AG09319 (cell line): ENCODE results near the gene TMEM260.
"Not testable (repeated sequence)": the region's sequence is repeated elsewhere in the genome, so short reads cannot be mapped to it uniquely, and the experiment has no call there.

ENCODE experiments used
- DNase-seq: peaks from one replicate; pipeline ENCODE4 v3.0.0-alpha.2; 2010; ENCODE audit warnings: low read depth; ENCODE audit errors: extremely low read depth
- TF ChIP-seq, protein P1 (sequence below): IDR thresholded peaks from 2 replicates; pipeline ENCODE4 v1.5.1; 2011; ENCODE audit warnings: low read depth, mild to moderate bottlenecking, inconsistent platforms, low read length, moderate library complexity

The TMEM260 gene

DNA sequence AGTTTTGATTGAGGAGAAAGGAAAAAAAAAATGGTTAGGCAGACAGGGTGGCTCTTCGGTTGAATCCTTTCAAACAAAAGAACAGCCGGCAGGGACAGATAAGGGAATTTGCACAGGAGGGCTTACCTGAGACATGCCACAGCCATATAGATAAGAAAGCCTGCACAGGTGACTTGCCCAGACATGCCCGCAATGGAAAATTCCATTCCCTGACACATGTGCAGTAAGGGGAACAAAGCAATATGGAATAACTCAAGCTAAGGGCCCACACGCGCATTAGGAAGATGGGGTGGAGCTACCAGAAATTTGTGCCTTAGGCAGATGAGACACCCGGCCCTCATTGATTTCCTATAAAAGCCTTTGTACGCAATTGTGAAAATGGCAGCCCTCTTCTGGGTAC lies 86.7 kb downstream of the TMEM260 start:
- DNase-seq: no peak
- TF ChIP-seq, protein P1, sequence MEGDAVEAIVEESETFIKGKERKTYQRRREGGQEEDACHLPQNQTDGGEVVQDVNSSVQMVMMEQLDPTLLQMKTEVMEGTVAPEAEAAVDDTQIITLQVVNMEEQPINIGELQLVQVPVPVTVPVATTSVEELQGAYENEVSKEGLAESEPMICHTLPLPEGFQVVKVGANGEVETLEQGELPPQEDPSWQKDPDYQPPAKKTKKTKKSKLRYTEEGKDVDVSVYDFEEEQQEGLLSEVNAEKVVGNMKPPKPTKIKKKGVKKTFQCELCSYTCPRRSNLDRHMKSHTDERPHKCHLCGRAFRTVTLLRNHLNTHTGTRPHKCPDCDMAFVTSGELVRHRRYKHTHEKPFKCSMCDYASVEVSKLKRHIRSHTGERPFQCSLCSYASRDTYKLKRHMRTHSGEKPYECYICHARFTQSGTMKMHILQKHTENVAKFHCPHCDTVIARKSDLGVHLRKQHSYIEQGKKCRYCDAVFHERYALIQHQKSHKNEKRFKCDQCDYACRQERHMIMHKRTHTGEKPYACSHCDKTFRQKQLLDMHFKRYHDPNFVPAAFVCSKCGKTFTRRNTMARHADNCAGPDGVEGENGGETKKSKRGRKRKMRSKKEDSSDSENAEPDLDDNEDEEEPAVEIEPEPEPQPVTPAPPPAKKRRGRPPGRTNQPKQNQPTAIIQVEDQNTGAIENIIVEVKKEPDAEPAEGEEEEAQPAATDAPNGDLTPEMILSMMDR: no peak

DNA sequence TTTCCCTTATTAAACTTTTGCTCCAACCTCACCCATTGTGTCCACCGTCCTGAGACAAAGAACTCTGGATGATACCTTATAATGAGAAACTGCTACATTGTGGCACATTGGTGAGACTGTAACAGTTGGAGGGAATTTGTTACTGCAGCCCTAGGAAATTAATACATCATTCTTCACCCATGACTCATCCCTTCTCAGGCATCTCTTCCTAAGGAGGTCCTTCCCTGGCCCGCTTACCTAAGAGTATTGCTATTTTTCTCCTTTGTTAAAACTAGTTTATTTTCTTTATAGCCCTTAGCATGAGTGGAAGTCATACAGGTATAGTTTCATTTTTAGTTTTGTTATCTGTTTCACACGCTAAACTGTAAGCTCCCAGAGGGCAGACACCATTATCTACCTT lies 87.1 kb downstream of the TMEM260 start:
- TF ChIP-seq, protein P1: no peak
- no peak for DNase-seq

DNA sequence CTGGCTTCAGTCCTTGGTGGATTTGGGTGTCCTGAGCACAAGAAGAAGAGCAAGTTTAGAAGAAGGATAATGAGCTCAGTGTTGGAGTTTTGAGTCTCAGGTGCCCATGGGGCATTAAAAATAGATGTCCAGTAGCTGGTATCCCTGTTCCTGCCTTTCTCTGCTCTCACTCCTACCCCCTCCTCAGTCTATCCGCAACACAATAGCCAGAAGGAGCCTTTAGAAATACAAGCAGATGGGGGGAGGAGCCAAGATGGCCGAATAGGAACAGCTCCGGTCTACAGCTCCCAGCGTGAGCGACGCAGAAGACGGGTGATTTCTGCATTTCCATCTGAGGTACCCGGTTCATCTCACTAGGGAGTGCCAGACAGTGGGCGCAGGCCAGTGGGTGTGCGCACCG lies 87.7 kb downstream of the TMEM260 start:
- not testable (repeated sequence) for DNase-seq

DNA sequence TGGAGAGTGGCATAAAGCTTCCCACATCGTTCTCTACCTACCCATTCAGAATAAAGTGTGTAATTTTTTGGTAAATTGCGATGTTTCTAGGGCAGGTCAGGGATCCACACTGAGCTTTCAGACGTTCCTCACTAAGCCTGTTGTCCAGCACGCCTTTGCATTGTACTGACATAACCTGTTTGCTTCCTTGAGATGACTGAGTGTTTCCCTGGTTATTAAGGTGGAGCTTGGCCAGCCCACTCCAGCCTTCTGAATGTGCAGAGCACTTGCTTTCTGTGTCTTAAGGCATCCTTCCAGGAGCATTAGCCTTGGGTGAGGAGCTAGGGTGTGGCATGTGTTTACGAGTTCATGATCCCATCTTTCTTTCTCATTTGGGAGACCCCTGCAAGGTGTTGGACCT lies 96.4 kb downstream of the TMEM260 start:
- no peak for DNase-seq
- TF ChIP-seq, protein P1: no peak

DNA sequence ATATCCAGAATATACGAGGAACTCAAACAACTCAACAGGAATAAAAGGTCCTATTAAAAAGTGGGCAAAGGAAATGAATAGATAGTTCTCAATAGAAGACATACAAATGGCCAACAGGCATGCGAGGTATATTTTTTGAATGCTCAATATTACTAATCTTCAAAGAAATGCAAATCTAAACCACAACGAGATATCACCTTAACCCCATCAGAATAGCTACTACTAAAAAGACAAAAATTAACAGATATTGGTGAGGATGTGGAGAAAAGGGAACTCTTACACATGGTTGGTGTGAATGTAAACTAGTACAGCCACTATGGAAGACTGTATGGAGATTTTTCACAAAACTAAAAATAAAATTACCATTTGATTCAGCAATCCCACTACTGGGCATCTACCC lies 99.2 kb downstream of the TMEM260 start:
- no peak for DNase-seq
- TF ChIP-seq, protein P1: no peak

DNA sequence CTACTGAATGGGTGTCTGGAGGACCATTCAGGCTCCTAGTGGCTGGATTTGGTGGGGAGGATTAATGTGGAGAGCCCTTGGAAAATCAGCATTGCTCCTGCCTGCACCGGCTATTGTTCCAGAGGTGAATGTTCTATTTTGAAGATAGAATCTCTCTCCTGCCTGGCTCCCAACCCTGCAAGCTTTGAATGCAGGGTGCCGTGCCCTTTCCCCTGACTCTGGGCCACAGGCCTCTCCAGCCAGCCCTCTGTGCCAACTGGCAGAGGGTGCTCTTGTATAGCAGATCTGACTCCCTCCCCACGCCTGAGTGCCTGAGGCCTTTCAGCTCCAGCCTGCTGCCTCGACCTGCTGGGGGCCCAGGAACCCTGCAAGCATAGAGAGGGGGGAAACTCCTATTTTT lies 106.8 kb downstream of the TMEM260 start:
- no peak for DNase-seq
- TF ChIP-seq, protein P1: no peak

DNA sequence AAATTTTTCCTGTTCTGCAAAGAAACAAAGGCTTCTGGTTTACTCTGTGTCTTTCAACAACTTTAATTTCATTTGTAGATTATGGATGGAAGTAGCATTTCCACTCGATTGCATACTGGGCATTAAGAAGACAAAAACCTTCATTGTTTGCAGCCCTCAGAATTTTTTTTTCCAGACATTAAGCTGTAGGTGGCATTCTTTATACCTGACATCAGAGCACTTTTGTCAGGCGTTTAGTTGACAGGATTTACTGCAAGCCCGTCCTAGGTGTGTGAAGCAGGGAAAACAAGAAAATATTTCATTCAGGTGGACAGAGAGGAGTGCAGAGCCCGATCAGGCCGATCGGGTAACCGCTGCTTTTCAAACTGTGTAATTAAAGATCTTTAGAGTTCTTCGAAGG lies 107.5 kb downstream of the TMEM260 start:
- no peak for DNase-seq
- TF ChIP-seq, protein P1: no peak

DNA sequence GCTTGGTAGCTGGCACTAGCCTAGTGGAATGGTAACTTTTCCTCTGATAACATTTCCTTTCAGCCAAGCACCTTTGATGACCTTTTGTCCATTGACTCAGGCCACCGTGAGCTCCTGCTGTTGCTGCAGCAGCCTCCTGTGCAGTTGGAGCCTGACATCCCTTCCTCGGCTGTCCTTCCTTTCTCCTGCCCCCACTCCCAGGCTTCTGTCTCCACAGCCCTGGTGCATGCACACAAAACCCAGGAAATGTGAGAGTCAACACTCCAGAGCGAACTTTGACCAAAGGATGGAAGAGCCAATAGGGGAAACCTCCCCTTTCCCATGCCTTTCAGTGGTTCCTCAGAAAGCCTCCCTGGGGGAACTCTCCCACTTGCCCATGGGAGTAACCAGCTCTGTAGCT lies 115.0 kb downstream of the TMEM260 start:
- TF ChIP-seq, protein P1: no peak
- no peak for DNase-seq

DNA sequence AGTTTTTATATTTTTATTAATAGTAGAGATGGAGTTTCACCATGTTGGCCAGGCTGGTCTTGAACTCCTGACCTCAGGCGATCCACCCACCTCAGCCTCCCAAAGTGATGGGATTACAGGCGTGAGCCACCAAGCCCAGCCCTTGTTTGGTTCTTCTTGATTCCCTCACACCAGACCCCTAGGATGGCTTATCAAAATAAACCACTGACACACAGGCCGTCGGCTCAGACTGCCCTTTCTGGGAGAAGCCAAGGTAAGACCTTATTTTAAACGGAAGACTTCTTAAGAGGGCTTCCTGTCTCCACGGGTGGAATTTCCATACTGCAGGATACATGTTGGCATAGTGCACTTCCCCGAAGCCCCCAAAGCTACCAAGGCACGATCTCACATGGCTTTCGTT lies 115.6 kb downstream of the TMEM260 start:
- DNase-seq: not testable (repeated sequence)
